ENCODE measurements around the gene C16orf86.

The C16orf86 gene

DNA sequence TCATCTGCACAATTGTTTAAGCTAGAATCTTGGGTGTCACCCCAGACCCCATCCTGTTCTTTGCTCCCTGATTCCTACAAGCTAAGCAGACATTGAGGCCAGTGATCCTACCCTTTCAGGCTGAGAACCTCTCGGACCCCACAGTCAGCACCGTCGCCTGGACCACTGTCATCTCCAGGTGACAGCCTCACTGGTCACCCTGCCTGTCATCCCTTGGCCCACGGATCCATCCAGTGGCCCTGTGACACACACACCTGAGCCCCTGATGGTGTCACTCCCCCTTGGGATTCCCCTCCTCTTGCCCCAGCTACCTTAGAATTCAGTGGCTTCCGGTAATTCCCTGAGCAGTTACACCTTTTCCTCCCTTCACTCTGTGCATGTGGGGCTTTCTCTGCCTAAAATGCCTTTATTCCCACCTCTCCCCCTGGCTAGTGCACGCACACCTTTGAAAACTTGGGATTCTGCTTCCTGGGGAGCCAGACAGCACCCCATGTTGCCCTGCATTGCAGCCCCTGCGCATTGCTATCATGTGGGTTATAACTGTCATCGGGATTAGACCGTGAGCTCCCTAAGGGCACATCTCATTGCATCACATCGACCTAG lies 3.0 kb downstream of the C16orf86 start:
- Histone ChIP-seq H3K27ac (ENCODE audit: insufficient read depth in 1 of 2, low read depth in 1 of 2, low read length in 2 of 2, poor library complexity in 1 of 2, severe bottlenecking in 2 of 2) (no peak overlapping the region), H3K27me3 (replicated peaks in 2 of 5; ENCODE audit: control insufficient read depth in 4 of 5, insufficient read depth in 5 of 5, low read length in 4 of 5) (no peaks in the 10 kb centered on the region), H3K4me3 (ENCODE audit: control insufficient read depth in 1 of 7, extremely low read depth in 1 of 7, insufficient read depth in 4 of 7, low read depth in 2 of 7, low read length in 6 of 7) (no peak overlapping the region), H3K4me1 (ENCODE audit: control extremely low read depth in 1 of 4, control insufficient read depth in 4 of 4, insufficient read depth in 4 of 4, low read length in 3 of 4) (peaks cover 5 to 56% (median 50%) of the 10 kb centered on the region in 4 experiments), H3K36me3 (ENCODE audit: control insufficient read depth in 4 of 4, insufficient read depth in 4 of 4, low read length in 3 of 4) (peaks cover 0 to 5% (median 2%) of the 10 kb centered on the region in 4 experiments), H3K9me3 (ENCODE audit: control extremely low read depth in 1 of 5, control insufficient read depth in 4 of 5, insufficient read depth in 2 of 5, low read depth in 1 of 5, low read length in 4 of 5) (no peaks in the 10 kb centered on the region)
- ChIA-PET CTCF (interaction anchor here (0.6 to 10.1 kb wide), 22 partner anchors 11 to 259 kb away, joined by 3 to 111 read pairs (median 4); partner anchors contain the start of genes CARMIL2 and CTCF), POLR2A (interaction anchor here (1.2 kb wide), 1 partner anchor 123 kb away, joined by 3 read pairs; no protein-coding TSS in a partner anchor)
- 94% methylated on average over 10 of the region's 10 CpGs for WGBS (ENCODE audit: insufficient coverage)
- no peak for DNase-seq

GRCh38 chr16:67672306-67672705 lies 5.7 kb downstream of the C16orf86 start:
- Histone ChIP-seq H3K27ac (ENCODE audit: insufficient read depth in 1 of 2, low read depth in 1 of 2, low read length in 2 of 2, poor library complexity in 1 of 2, severe bottlenecking in 2 of 2) (no peak overlapping the region), H3K27me3 (replicated peaks in 2 of 5; ENCODE audit: control insufficient read depth in 4 of 5, insufficient read depth in 5 of 5, low read length in 4 of 5) (no peaks in the 10 kb centered on the region), H3K4me1 (ENCODE audit: control extremely low read depth in 1 of 4, control insufficient read depth in 4 of 4, insufficient read depth in 4 of 4, low read length in 3 of 4) (peaks cover 6 to 44% (median 38%) of the 10 kb centered on the region in 4 experiments), H3K36me3 (ENCODE audit: control insufficient read depth in 4 of 4, insufficient read depth in 4 of 4, low read length in 3 of 4) (peaks cover 0 to 4% (median 1%) of the 10 kb centered on the region in 4 experiments), H3K9me3 (ENCODE audit: control extremely low read depth in 1 of 5, control insufficient read depth in 4 of 5, insufficient read depth in 2 of 5, low read depth in 1 of 5, low read length in 4 of 5) (no peaks in the 10 kb centered on the region), H3K4me3 (ENCODE audit: control insufficient read depth in 1 of 7, extremely low read depth in 1 of 7, insufficient read depth in 4 of 7, low read depth in 2 of 7, low read length in 6 of 7) (no peak overlapping the region)
- 59% methylated on average over 4 of the region's 4 CpGs for WGBS (ENCODE audit: insufficient coverage)
- DNase-seq, result no peak
- CTCF ChIA-PET, result interaction anchor here (0.7 to 5.2 kb wide), 42 partner anchors 8 to 402 kb away, joined by 3 to 24 read pairs (median 4); partner anchors contain the start of genes CTRL, PARD6A, RANBP10 and TSNAXIP1
- POLR2A ChIA-PET, result interaction anchor here (0.6 kb wide), 1 partner anchor 193 kb away, joined by 3 read pairs; no protein-coding TSS in a partner anchor

- peaks cover 6 to 37% (median 32%) of the 10 kb centered on the region in 4 experiments for H3K4me1 ChIP-seq (ENCODE audit: control extremely low read depth in 1 of 4, control insufficient read depth in 4 of 4, insufficient read depth in 4 of 4, low read length in 3 of 4)
- 58% methylated on average over 11 of the region's 13 CpGs for WGBS (ENCODE audit: insufficient coverage)
- no peaks in the 10 kb centered on the region for H3K27me3 ChIP-seq (replicated peaks in 2 of 5; ENCODE audit: control insufficient read depth in 4 of 5, insufficient read depth in 5 of 5, low read length in 4 of 5)
- H3K27ac ChIP-seq (ENCODE audit: insufficient read depth in 1 of 2, low read depth in 1 of 2, low read length in 2 of 2, poor library complexity in 1 of 2, severe bottlenecking in 2 of 2), result peak overlapping the region in 1 of 2 experiments; percentile 62
- ChIA-PET POLR2A (interaction anchor here (0.6 to 1.0 kb wide), 3 partner anchors 88 to 192 kb away, joined by 3 to 6 read pairs (median 3); no protein-coding TSS in a partner anchor), CTCF (interaction anchor here (0.7 to 5.2 kb wide), 48 partner anchors 9 to 401 kb away, joined by 3 to 24 read pairs (median 4); partner anchors contain the start of genes CTRL, PARD6A, RANBP10 and TSNAXIP1)
- no peaks in the 10 kb centered on the region for H3K9me3 ChIP-seq (ENCODE audit: control extremely low read depth in 1 of 5, control insufficient read depth in 4 of 5, insufficient read depth in 2 of 5, low read depth in 1 of 5, low read length in 4 of 5)
- H3K4me3 ChIP-seq (ENCODE audit: control insufficient read depth in 1 of 7, extremely low read depth in 1 of 7, insufficient read depth in 4 of 7, low read depth in 2 of 7, low read length in 6 of 7), result peak overlapping the region in 1 of 7 experiments; percentile 36
- peak; percentile 70 to 83 (median 79) for DNase-seq
- H3K36me3 ChIP-seq (ENCODE audit: control insufficient read depth in 4 of 4, insufficient read depth in 4 of 4, low read length in 3 of 4), result peaks cover 0 to 9% (median 3%) of the 10 kb centered on the region in 4 experiments
These were observed 6.4 kb downstream of the C16orf86 start for GRCh38 chr16:67672739-67673662.

- ChIA-PET POLR2A (interaction anchor here (0.6 to 1.0 kb wide), 2 partner anchors 87 to 139 kb away, joined by 3 to 6 read pairs; no protein-coding TSS in a partner anchor), CTCF (interaction anchor here (0.9 to 5.2 kb wide), 22 partner anchors 9 to 257 kb away, joined by 3 to 24 read pairs (median 4); partner anchors contain the start of genes CTRL, RANBP10 and TSNAXIP1)
- no peaks in the 10 kb centered on the region for H3K27me3 ChIP-seq (replicated peaks in 2 of 5; ENCODE audit: control insufficient read depth in 4 of 5, insufficient read depth in 5 of 5, low read length in 4 of 5)
- peak overlapping the region in 2 of 7 experiments; percentile 29 to 36 for H3K4me3 ChIP-seq (ENCODE audit: control insufficient read depth in 1 of 7, extremely low read depth in 1 of 7, insufficient read depth in 4 of 7, low read depth in 2 of 7, low read length in 6 of 7)
- H3K9me3 ChIP-seq (ENCODE audit: control extremely low read depth in 1 of 5, control insufficient read depth in 4 of 5, insufficient read depth in 2 of 5, low read depth in 1 of 5, low read length in 4 of 5), result no peaks in the 10 kb centered on the region
- peaks cover 6 to 28% (median 23%) of the 10 kb centered on the region in 4 experiments for H3K4me1 ChIP-seq (ENCODE audit: control extremely low read depth in 1 of 4, control insufficient read depth in 4 of 4, insufficient read depth in 4 of 4, low read length in 3 of 4)
- 20% methylated on average over 5 of the region's 21 CpGs for WGBS (ENCODE audit: insufficient coverage)
- peaks cover 0 to 9% (median 3%) of the 10 kb centered on the region in 4 experiments for H3K36me3 ChIP-seq (ENCODE audit: control insufficient read depth in 4 of 4, insufficient read depth in 4 of 4, low read length in 3 of 4)
- DNase-seq, result peak in 2 of 3 donors; percentile 49 to 51
- H3K27ac ChIP-seq (ENCODE audit: insufficient read depth in 1 of 2, low read depth in 1 of 2, low read length in 2 of 2, poor library complexity in 1 of 2, severe bottlenecking in 2 of 2), result peak overlapping the region in 1 of 2 experiments; percentile 62
These were observed 7.3 kb downstream of the C16orf86 start for GRCh38 chr16:67673712-67674580.

DNA sequence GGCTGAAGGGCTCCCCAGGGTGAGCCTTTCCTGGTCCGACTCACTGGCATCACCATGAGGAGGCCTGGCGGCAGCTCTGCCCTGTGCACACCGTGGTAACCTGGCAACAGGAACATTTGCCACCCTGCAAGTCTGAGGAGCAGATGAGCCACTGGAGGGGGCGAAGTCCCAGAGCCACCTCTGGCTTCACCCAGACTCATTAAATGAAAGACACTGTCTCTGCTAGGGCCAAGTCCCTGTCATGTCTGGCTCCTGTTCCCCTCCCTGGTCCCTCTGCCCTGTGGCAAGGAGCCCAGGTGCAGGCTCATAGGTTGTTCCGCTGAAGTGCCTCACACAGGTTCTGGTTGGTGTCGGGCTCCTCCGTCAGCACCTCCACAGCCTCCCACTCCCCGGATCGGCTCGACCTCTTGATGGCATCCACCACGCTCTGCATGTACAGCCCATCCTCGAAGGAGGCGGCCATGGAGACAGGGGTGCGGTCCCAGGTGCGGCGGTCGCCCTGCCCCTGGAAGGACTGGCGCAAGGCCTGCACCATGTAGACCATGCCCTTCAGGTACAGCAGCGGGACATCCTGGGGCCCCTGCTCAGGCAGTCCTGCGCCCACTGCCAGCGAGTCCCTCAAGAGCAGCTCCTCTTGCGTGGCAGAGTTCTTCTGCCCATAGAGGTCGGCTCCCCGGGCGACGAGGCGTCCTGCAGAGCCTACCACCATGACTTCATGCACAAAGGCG lies 8.4 kb downstream of the C16orf86 start:
- no peaks in the 10 kb centered on the region for H3K9me3 ChIP-seq (ENCODE audit: control extremely low read depth in 1 of 5, control insufficient read depth in 4 of 5, insufficient read depth in 2 of 5, low read depth in 1 of 5, low read length in 4 of 5)
- 96% methylated on average over 28 of the region's 28 CpGs for WGBS (ENCODE audit: insufficient coverage)
- H3K36me3 ChIP-seq (ENCODE audit: control insufficient read depth in 4 of 4, insufficient read depth in 4 of 4, low read length in 3 of 4), result peaks cover 0 to 9% (median 4%) of the 10 kb centered on the region in 4 experiments
- no peaks in the 10 kb centered on the region for H3K27me3 ChIP-seq (replicated peaks in 2 of 5; ENCODE audit: control insufficient read depth in 4 of 5, insufficient read depth in 5 of 5, low read length in 4 of 5)
- H3K4me1 ChIP-seq (ENCODE audit: control extremely low read depth in 1 of 4, control insufficient read depth in 4 of 4, insufficient read depth in 4 of 4, low read length in 3 of 4), result peaks cover 6 to 23% (median 20%) of the 10 kb centered on the region in 4 experiments
- ChIA-PET CTCF (interaction anchor here (1.2 to 5.1 kb wide), 5 partner anchors 17 to 191 kb away, joined by 4 to 24 read pairs (median 5); no protein-coding TSS in a partner anchor), POLR2A (no interaction called here)
- DNase-seq, result no peak
- no peak overlapping the region for H3K4me3 ChIP-seq (ENCODE audit: control insufficient read depth in 1 of 7, extremely low read depth in 1 of 7, insufficient read depth in 4 of 7, low read depth in 2 of 7, low read length in 6 of 7)
- H3K27ac ChIP-seq (ENCODE audit: insufficient read depth in 1 of 2, low read depth in 1 of 2, low read length in 2 of 2, poor library complexity in 1 of 2, severe bottlenecking in 2 of 2), result peak overlapping the region in 1 of 2 experiments; percentile 62
